ENCODE results near the gene ITPR1.

ITPR1 gene

DNA sequence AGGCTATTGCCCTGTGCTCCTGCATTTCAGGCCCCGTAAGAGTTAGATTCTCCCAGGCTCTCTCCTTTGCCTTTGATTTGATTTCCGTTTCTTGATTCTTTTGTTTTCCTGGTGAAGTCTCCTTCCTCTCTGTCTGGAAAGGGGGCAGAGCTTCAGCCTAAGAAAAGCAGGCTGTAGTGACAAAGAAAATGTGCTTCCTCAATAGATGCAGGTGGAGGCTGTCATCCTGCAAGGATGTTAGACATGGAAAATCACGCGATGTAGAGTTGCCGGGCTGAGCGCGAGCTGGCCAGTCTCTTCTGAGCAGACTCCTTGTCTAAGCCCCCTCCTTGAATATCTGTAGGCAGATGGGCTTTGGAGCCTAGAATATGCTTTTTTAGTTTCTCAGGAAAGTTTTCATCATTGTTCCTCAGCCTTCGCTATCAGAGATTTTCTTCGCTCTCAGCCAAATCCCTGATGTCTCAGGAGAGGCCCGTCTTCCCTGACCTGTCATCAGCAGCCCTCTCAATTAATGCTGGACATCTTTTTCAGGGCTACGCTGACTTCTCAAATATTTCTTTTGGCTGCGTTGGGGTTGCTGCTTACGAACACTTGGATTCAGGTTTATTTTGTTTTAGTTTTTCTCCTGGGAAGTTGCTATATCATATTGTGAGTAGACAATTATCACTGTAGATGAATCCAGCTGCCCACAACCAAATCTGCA lies 163.6 kb downstream of the ITPR1 start:
- H3K36me3 Mint-ChIP-seq (ENCODE audit: low read depth): peaks cover 73% of the 10 kb centered on the region
- H3K4me1 Mint-ChIP-seq (ENCODE audit: low read depth): no peaks in the 10 kb centered on the region
- no peaks in the 10 kb centered on the region for H3K27me3 Mint-ChIP-seq
- no peak overlapping the region for H3K27ac Mint-ChIP-seq
- no peak overlapping the region for H3K4me3 Mint-ChIP-seq
- H3K9me3 Mint-ChIP-seq: no peaks in the 10 kb centered on the region

DNA sequence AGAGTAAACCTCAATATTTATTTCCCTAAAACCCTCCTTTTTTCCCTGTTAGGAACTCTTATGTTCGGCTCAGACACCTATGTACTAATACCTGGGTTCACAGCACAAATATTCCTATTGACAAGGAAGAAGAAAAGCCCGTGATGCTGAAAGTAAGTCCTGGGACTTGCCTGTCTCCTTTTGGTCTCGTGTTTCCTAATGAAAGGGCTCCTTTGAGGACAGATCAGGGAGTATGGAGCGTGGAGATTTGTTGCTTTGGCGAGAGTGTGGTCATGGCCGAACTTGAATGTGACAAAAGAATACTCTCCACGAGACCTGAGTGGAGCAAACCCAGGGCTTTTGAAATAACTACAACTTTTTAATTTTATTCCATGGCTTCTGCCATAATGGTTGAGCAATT lies 167.8 kb downstream of the ITPR1 start:
- no peaks in the 10 kb centered on the region for H3K9me3 Mint-ChIP-seq
- no peaks in the 10 kb centered on the region for H3K27me3 Mint-ChIP-seq
- no peak overlapping the region for H3K4me3 Mint-ChIP-seq
- peaks cover 66% of the 10 kb centered on the region for H3K36me3 Mint-ChIP-seq (ENCODE audit: low read depth)
- no peak overlapping the region for H3K27ac Mint-ChIP-seq
- H3K4me1 Mint-ChIP-seq (ENCODE audit: low read depth): no peaks in the 10 kb centered on the region

DNA sequence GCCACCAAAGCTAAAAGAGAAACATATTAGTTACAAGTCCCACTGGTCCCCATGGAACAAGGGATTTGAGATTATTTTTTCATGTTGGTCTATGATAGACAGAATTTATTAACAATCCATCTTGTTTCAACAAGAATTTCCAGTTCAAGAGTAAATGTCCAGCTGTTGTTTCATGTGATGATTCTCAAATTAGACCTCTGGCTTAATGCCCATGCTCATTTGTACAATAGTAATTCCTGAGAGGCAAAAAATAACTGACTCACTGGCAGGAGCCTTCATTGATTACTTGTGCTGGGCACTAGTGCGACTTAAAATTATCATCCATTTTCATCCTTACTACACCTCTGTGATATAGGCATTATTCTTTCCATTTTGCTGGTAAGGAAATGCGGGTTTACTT lies 171.3 kb downstream of the ITPR1 start:
- Mint-ChIP-seq H3K4me1 (ENCODE audit: low read depth) (no peaks in the 10 kb centered on the region), H3K4me3 (no peak overlapping the region), H3K9me3 (no peaks in the 10 kb centered on the region), H3K27me3 (no peaks in the 10 kb centered on the region), H3K27ac (no peak overlapping the region), H3K36me3 (ENCODE audit: low read depth) (peaks cover 70% of the 10 kb centered on the region)

DNA sequence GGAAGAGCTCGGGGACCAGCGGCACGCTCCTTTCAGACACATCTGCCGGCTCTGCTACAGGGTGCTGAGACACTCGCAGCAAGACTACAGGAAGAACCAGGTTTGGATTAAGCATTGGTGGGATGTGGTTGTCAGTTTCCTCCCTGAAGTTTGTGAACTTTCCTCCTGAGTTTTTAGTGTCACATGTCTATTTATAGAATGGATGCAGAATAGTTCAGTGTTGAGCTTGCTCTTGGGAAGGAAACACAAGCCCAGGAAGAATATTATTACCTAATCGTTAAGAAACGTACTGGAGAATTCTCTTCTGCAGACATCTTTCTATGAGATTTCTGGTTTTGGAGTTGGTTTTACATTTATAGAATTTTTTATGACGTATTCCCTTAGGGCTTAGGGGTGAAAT lies 172.0 kb downstream of the ITPR1 start:
- no peaks in the 10 kb centered on the region for H3K9me3 Mint-ChIP-seq
- peaks cover 78% of the 10 kb centered on the region for H3K36me3 Mint-ChIP-seq (ENCODE audit: low read depth)
- H3K4me1 Mint-ChIP-seq (ENCODE audit: low read depth): no peaks in the 10 kb centered on the region
- H3K27ac Mint-ChIP-seq: no peak overlapping the region
- H3K4me3 Mint-ChIP-seq: no peak overlapping the region
- H3K27me3 Mint-ChIP-seq: no peaks in the 10 kb centered on the region

GRCh38 chr3:4666071-4666470 lies 172.9 kb downstream of the ITPR1 start:
- no peaks in the 10 kb centered on the region for H3K27me3 Mint-ChIP-seq
- no peaks in the 10 kb centered on the region for H3K9me3 Mint-ChIP-seq
- H3K27ac Mint-ChIP-seq: no peak overlapping the region
- H3K4me1 Mint-ChIP-seq (ENCODE audit: low read depth): no peaks in the 10 kb centered on the region
- no peak overlapping the region for H3K4me3 Mint-ChIP-seq
- H3K36me3 Mint-ChIP-seq (ENCODE audit: low read depth): peaks cover 86% of the 10 kb centered on the region

DNA sequence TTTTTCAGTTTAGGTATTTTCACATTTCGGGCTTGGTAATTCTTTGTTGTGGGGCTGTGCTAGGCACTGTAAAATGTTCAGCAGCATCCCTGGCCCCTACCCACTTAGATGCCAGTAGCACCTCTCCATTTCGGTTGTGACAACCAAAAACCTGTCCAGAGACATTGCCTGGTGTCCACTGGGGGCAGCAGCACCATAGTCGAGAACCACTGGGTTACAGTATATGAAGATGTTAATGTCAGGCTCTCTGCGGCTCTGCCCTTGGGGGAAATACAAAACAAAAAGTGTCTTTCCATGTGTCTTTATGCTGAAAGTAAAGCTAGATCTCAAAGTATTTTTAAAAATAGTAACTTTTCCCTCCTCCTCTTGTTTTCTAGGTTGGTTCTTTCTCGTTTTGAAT lies 177.2 kb downstream of the ITPR1 start:
- H3K27me3 Mint-ChIP-seq: no peaks in the 10 kb centered on the region
- H3K4me1 Mint-ChIP-seq (ENCODE audit: low read depth): no peaks in the 10 kb centered on the region
- H3K9me3 Mint-ChIP-seq: no peaks in the 10 kb centered on the region
- H3K4me3 Mint-ChIP-seq: no peak overlapping the region
- H3K36me3 Mint-ChIP-seq (ENCODE audit: low read depth): peaks cover 88% of the 10 kb centered on the region
- peak overlapping the region; percentile 36 for H3K27ac Mint-ChIP-seq

DNA sequence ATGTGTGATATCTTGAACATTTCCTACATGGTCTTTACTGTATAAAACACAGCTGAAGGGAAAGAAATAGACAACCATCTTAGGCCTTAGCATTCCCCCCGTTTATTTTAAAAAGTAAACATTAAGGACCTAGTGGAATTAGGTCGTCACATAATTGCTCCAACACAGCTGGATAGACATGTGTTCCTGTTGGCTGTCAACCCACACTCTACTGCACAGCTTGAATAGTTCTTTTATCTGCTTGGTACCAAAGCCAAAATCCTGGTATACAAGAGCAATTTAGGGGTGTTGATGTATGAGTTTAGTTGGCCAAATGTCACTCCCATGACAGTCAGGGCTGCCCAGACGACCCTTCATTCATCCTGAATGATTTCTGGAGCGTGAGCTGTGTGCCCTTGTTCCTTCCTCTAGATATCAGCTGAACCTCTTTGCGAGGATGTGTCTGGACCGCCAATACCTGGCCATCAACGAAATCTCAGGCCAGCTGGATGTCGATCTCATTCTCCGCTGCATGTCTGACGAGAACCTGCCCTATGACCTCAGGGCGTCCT lies 179.7 kb downstream of the ITPR1 start:
- Mint-ChIP-seq H3K4me1 (ENCODE audit: low read depth) (peaks cover 5% of the 10 kb centered on the region), H3K27me3 (no peaks in the 10 kb centered on the region), H3K27ac (no peak overlapping the region), H3K4me3 (no peak overlapping the region), H3K36me3 (ENCODE audit: low read depth) (peaks cover 92% of the 10 kb centered on the region), H3K9me3 (no peaks in the 10 kb centered on the region)

- Mint-ChIP-seq H3K36me3 (ENCODE audit: low read depth) (peaks cover 92% of the 10 kb centered on the region), H3K27me3 (no peaks in the 10 kb centered on the region), H3K27ac (no peak overlapping the region), H3K9me3 (no peaks in the 10 kb centered on the region), H3K4me1 (ENCODE audit: low read depth) (peaks cover 13% of the 10 kb centered on the region), H3K4me3 (no peak overlapping the region)
These were observed 181.1 kb downstream of the ITPR1 start for GRCh38 chr3:4674216-4674615.

GRCh38 chr3:4675704-4676103 lies 182.6 kb downstream of the ITPR1 start:
- H3K27ac Mint-ChIP-seq: no peak overlapping the region
- H3K4me3 Mint-ChIP-seq: no peak overlapping the region
- peaks cover 88% of the 10 kb centered on the region for H3K36me3 Mint-ChIP-seq (ENCODE audit: low read depth)
- peaks cover 13% of the 10 kb centered on the region for H3K4me1 Mint-ChIP-seq (ENCODE audit: low read depth)
- no peaks in the 10 kb centered on the region for H3K27me3 Mint-ChIP-seq
- no peaks in the 10 kb centered on the region for H3K9me3 Mint-ChIP-seq

DNA sequence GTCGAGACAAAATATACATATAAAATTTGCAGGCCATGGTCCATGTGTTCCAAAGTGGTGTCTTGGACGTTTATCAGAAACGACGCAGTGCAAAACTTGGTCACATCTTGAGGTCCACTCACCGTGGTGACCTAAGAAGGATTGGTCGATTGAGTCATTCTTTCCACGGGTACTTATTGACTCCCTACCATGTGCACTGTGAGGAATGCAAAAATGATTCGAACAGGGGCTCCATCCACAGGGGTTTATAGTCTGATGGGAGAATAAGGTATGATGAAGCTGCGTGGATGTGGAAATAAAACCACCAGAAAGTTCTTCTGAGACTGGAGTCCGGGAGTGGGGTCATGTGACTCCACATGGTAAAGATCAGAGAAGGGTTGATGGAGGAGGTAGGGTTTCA lies 185.2 kb downstream of the ITPR1 start:
- Mint-ChIP-seq H3K4me3 (no peak overlapping the region), H3K4me1 (ENCODE audit: low read depth) (peaks cover 13% of the 10 kb centered on the region), H3K9me3 (no peaks in the 10 kb centered on the region), H3K27ac (peak overlapping the region; percentile 86), H3K36me3 (ENCODE audit: low read depth) (peaks cover 88% of the 10 kb centered on the region), H3K27me3 (no peaks in the 10 kb centered on the region)

DNA sequence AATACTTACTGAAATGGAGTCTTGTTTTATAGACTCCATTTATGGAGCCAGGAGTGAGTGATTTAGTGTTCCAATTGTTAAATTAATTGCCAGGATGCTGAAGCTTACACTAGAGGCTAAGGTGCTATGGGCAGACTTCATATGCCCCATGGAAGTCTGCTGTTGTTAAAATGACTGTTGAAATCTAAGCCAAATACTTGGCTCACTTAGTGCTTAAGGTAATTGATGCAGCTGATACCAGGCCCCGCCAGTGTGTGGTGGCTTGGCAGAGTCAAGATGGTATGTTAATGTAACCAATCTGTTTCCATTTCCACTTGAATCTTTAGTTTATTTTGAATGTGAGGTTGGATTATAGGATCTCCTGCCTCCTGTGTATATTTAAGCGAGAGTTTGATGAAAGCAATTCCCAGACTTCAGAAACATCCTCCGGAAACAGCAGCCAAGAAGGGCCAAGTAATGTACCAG lies 187.1 kb downstream of the ITPR1 start:
- H3K9me3 Mint-ChIP-seq: no peaks in the 10 kb centered on the region
- no peaks in the 10 kb centered on the region for H3K27me3 Mint-ChIP-seq
- H3K4me3 Mint-ChIP-seq: no peak overlapping the region
- no peak overlapping the region for H3K27ac Mint-ChIP-seq
- H3K4me1 Mint-ChIP-seq (ENCODE audit: low read depth): peaks cover 13% of the 10 kb centered on the region
- peaks cover 82% of the 10 kb centered on the region for H3K36me3 Mint-ChIP-seq (ENCODE audit: low read depth)

DNA sequence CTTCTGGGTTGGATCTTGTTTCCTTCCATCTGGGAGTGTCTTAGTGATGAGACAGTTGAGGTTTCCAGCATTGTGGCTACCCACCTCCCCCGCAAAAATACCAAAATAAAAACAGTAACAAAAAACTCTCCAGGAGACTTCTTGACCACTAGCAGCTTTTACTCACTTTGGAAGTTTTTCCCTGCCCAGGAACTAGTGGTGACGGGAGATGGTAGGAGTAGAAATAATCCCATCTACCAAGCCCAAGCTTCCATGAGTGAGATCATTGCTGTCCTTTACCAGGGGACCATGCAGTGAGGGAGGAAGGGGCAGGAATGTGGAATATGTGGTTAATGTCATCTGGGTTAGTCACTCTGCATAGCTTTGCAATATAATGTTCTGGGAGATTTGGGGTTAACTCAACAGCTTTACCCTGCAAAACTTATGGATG lies 187.7 kb downstream of the ITPR1 start:
- Mint-ChIP-seq H3K4me3 (no peak overlapping the region), H3K27me3 (no peaks in the 10 kb centered on the region), H3K36me3 (ENCODE audit: low read depth) (peaks cover 84% of the 10 kb centered on the region), H3K4me1 (ENCODE audit: low read depth) (peaks cover 13% of the 10 kb centered on the region), H3K9me3 (no peaks in the 10 kb centered on the region), H3K27ac (no peak overlapping the region)

- Mint-ChIP-seq H3K9me3 (no peaks in the 10 kb centered on the region), H3K36me3 (ENCODE audit: low read depth) (peaks cover 85% of the 10 kb centered on the region), H3K27ac (no peak overlapping the region), H3K4me3 (no peak overlapping the region), H3K4me1 (ENCODE audit: low read depth) (peaks cover 13% of the 10 kb centered on the region), H3K27me3 (no peaks in the 10 kb centered on the region)
These were observed 188.2 kb downstream of the ITPR1 start for GRCh38 chr3:4681301-4681700.

GRCh38 chr3:4684117-4684516 lies 191.0 kb downstream of the ITPR1 start:
- Mint-ChIP-seq H3K4me1 (ENCODE audit: low read depth) (no peaks in the 10 kb centered on the region), H3K4me3 (no peak overlapping the region), H3K27ac (no peak overlapping the region), H3K9me3 (no peaks in the 10 kb centered on the region), H3K27me3 (no peaks in the 10 kb centered on the region), H3K36me3 (ENCODE audit: low read depth) (peaks cover 86% of the 10 kb centered on the region)

DNA sequence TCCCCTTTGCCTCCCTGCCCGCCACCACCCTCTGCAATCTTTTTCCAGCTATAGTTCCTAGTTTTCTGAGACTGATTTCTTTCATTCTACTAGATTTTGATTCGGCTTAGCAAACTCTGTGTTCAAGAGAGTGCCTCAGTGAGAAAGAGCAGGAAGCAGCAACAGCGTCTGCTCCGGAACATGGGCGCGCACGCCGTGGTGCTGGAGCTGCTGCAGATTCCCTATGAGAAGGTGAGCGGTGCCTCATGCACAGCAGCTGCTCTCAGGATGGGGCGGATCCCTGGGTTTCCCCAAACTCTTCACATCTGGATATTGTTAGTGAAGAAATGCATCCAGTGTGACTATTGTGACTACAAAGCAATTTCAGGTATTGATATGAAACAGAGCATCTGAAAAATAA lies 191.8 kb downstream of the ITPR1 start:
- Mint-ChIP-seq H3K9me3 (peaks cover 6% of the 10 kb centered on the region), H3K27ac (no peak overlapping the region), H3K27me3 (no peaks in the 10 kb centered on the region), H3K36me3 (ENCODE audit: low read depth) (peaks cover 87% of the 10 kb centered on the region), H3K4me1 (ENCODE audit: low read depth) (no peaks in the 10 kb centered on the region), H3K4me3 (no peak overlapping the region)
